Loucy (cell line): ENCODE measurements around the gene ZBTB16.

ENCODE experiments used
- H2AFZ ChIP-seq: fragments of 200-600 bp; sonication (generic); 2 replicates; pipeline ENCODE4 v1.6.0; 2016; ENCODE audit warnings: antibody characterized with exemption, mild to moderate bottlenecking, low read length, moderate library complexity
- H3F3A ChIP-seq: fragments of 200-600 bp; 2 replicates; pipeline ENCODE4 v1.6.0; 2016; ENCODE audit warnings: antibody characterized with exemption, low read depth, mild to moderate bottlenecking
- H3K27me3 ChIP-seq: fragments of 200-600 bp; sonication (generic); 2 replicates; pipeline ENCODE4 v1.6.1; 2014; ENCODE audit warnings: low read length, mild to moderate bottlenecking; ENCODE audit not compliant: insufficient read depth, poor library complexity, severe bottlenecking
- H3K36me3 ChIP-seq: fragments of 200-600 bp; sonication (generic); 2 replicates; pipeline ENCODE4 v1.6.1; 2016; ENCODE audit warnings: low read length; ENCODE audit not compliant: insufficient read depth
- H3K4me1 ChIP-seq: fragments of 200-600 bp; sonication (generic); 2 replicates; pipeline ENCODE4 v1.5.1; 2014; ENCODE audit warnings: low read length, mild to moderate bottlenecking; ENCODE audit not compliant: insufficient read depth, poor library complexity, severe bottlenecking
- H3K4me2 ChIP-seq: fragments of 200-600 bp; sonication (generic); 2 replicates; pipeline ENCODE4 v1.6.0; 2014; ENCODE audit warnings: antibody characterized with exemption, low read length, low read depth, mild to moderate bottlenecking; ENCODE audit not compliant: poor library complexity, severe bottlenecking
- H3K4me3 ChIP-seq: fragments of 200-600 bp; sonication (generic); 2 replicates; pipeline ENCODE4 v1.5.1; 2014; ENCODE audit warnings: low read length, mild to moderate bottlenecking, mixed read lengths; ENCODE audit not compliant: poor library complexity, severe bottlenecking
- H3K79me2 ChIP-seq: fragments of 200-600 bp; sonication (generic); 2 replicates; pipeline ENCODE4 v1.6.1; 2014; ENCODE audit warnings: low read length; ENCODE audit not compliant: insufficient read depth
- H3K9ac ChIP-seq: fragments of 200-600 bp; sonication (generic); 2 replicates; pipeline ENCODE4 v1.6.0; 2014; ENCODE audit warnings: mild to moderate bottlenecking, low read depth, low read length, moderate library complexity; ENCODE audit not compliant: poor library complexity, severe bottlenecking
- H3K9me2 ChIP-seq: fragments of 200-600 bp; sonication (generic); replicated peaks from 2 replicates; pipeline ENCODE4 v1.6.1; 2016; ENCODE audit warnings: low read depth, low read length, mixed read lengths
- H3K9me3 ChIP-seq: fragments of 200-600 bp; sonication (generic); 2 replicates; pipeline ENCODE4 v1.6.1; 2014; ENCODE audit warnings: mild to moderate bottlenecking, antibody characterized with exemption, low read length, low read depth; ENCODE audit not compliant: insufficient read depth
- H4K20me1 ChIP-seq: fragments of 200-600 bp; sonication (generic); 2 replicates; pipeline ENCODE4 v1.6.0; 2014; ENCODE audit warnings: antibody characterized with exemption, low read length, mild to moderate bottlenecking; ENCODE audit not compliant: insufficient read depth, poor library complexity, severe bottlenecking
- CTCF ChIP-seq: fragments of 200-600 bp; sonication (generic); conservative IDR thresholded peaks from 2 replicates; pipeline ENCODE4 v1.5.1; 2014; ENCODE audit warnings: mild to moderate bottlenecking, antibody characterized with exemption, low read length
- EZH2phosphoT487 ChIP-seq: fragments of 200-600 bp; IDR thresholded peaks from 2 replicates; pipeline ENCODE4 v1.6.1; 2018; ENCODE audit warnings: antibody characterized with exemption, mild to moderate bottlenecking, moderate library complexity, borderline replicate concordance

ZBTB16 gene

GRCh38 chr11:114276077-114276476 lies 216.6 kb downstream of the ZBTB16 start:
- Histone ChIP-seq H3K9me2 (no peaks in the 10 kb centered on the region), H3K9ac (no peak overlapping the region), H3K79me2 (no peaks in the 10 kb centered on the region), H4K20me1 (no peaks in the 10 kb centered on the region), H3K36me3 (no peaks in the 10 kb centered on the region), H3K4me1 (no peaks in the 10 kb centered on the region), H2AFZ (no peak overlapping the region), H3K9me3 (no peaks in the 10 kb centered on the region), H3K4me3 (no peak overlapping the region), H3K27me3 (no peaks in the 10 kb centered on the region), H3K4me2 (no peak overlapping the region), H3F3A (no peaks in the 10 kb centered on the region)
- TF ChIP-seq EZH2phosphoT487, result no peak
- TF ChIP-seq CTCF, result no peak

GRCh38 chr11:114277637-114278341 lies 218.3 kb downstream of the ZBTB16 start:
- H3K4me3 ChIP-seq, result no peak overlapping the region
- H4K20me1 ChIP-seq, result no peaks in the 10 kb centered on the region
- no peak overlapping the region for H3K9ac ChIP-seq
- TF ChIP-seq CTCF, result 0 out of 2 replicates have a peak, but pooled peaks have one; percentile 14
- no peak for TF ChIP-seq EZH2phosphoT487
- no peaks in the 10 kb centered on the region for H3K27me3 ChIP-seq
- H2AFZ ChIP-seq, result no peak overlapping the region
- no peaks in the 10 kb centered on the region for H3K9me2 ChIP-seq
- H3F3A ChIP-seq, result no peaks in the 10 kb centered on the region
- H3K4me2 ChIP-seq, result no peak overlapping the region
- H3K9me3 ChIP-seq, result no peaks in the 10 kb centered on the region
- no peaks in the 10 kb centered on the region for H3K4me1 ChIP-seq
- H3K36me3 ChIP-seq, result no peaks in the 10 kb centered on the region
- H3K79me2 ChIP-seq, result no peaks in the 10 kb centered on the region

- Histone ChIP-seq H2AFZ (no peak overlapping the region), H3K4me1 (no peaks in the 10 kb centered on the region), H4K20me1 (no peaks in the 10 kb centered on the region), H3K36me3 (no peaks in the 10 kb centered on the region), H3K4me3 (no peak overlapping the region), H3K9ac (no peak overlapping the region), H3K27me3 (no peaks in the 10 kb centered on the region), H3K9me2 (no peaks in the 10 kb centered on the region), H3K4me2 (no peak overlapping the region), H3F3A (no peaks in the 10 kb centered on the region), H3K79me2 (no peaks in the 10 kb centered on the region), H3K9me3 (no peaks in the 10 kb centered on the region)
- TF ChIP-seq EZH2phosphoT487 (no peak), CTCF (no peak)
Observed at GRCh38 chr11:114278342-114279065, 219.0 kb downstream of the ZBTB16 start.
